ENCODE measurements around the gene TFEC. TPM values are rescaled to one million over a fixed set of nuclear protein-coding genes. Genes with fewer than 3 reads are reported as not detected.

The TFEC gene
- total and polyA plus RNA-seq, 2 donors (not counting 3 experiments of a cell fraction or from before 2014, with no cell fraction given) = 3.6 to 7.9 TPM

GRCh38 chr7:115941703-115942268 lies 88.8 kb downstream of the TFEC start:
- peak; percentile 73 for FAIRE-seq
- Histone ChIP-seq H3K79me2 (ENCODE audit: control insufficient read depth, insufficient read depth, low read length) (no peaks in the 10 kb centered on the region), H3K36me3 (ENCODE audit: control insufficient read depth in 2 of 2, extremely low read depth in 1 of 2, insufficient read depth in 2 of 2, low read length in 2 of 2) (no peaks in the 10 kb centered on the region), H3K4me3 (replicated peaks in 1 of 3; ENCODE audit: insufficient read depth in 1 of 3, low read depth in 1 of 3, low read length in 3 of 3) (no peak overlapping the region), H3K4me1 (ENCODE audit: control insufficient read depth, extremely low read depth, insufficient read depth, low read length) (peaks cover 10% of the 10 kb centered on the region), H3K9ac (replicated peaks; ENCODE audit: extremely low read depth, insufficient read depth, low read length) (no peak overlapping the region), H3K27me3 (ENCODE audit: control insufficient read depth in 2 of 2, insufficient read depth in 2 of 2, low read length in 2 of 2) (no peaks in the 10 kb centered on the region), H4K20me1 (replicated peaks; ENCODE audit: control insufficient read depth, extremely low read depth, insufficient read depth, low read length) (no peaks in the 10 kb centered on the region), H3K9me1 (replicated peaks; ENCODE audit: control insufficient read depth, extremely low read depth, insufficient read depth, low read length) (no peaks in the 10 kb centered on the region), H3K4me2 (ENCODE audit: insufficient read depth, low read length) (no peak overlapping the region), H3K9me3 (replicated peaks; ENCODE audit: control insufficient read depth, insufficient read depth, low read length) (no peaks in the 10 kb centered on the region), H3K27ac (ENCODE audit: insufficient read depth, low read depth, low read length) (no peak overlapping the region), H2AFZ (ENCODE audit: low read depth, low read length) (no peak overlapping the region)
- TF ChIP-seq FOS (IDR thresholded peaks at IDR 0.05; ENCODE audit: borderline replicate concordance, insufficient read depth, low read length) = peak; percentile 63
- TF ChIP-seq MAX (IDR thresholded peaks at IDR 0.05; ENCODE audit: insufficient read depth, insufficient read length) = no peak
- TF ChIP-seq MYC (IDR thresholded peaks at IDR 0.05; ENCODE audit: low read depth, low read length) = no peak
- TF ChIP-seq GATA2 (IDR thresholded peaks at IDR 0.05; ENCODE audit: insufficient read depth, insufficient read length, low read depth, low read length) = no peak
- TF ChIP-seq POLR2A (IDR thresholded peaks at IDR 0.05; ENCODE audit: low read depth, low read length) = no peak
- TF ChIP-seq JUN (IDR thresholded peaks at IDR 0.05; ENCODE audit: borderline replicate concordance, insufficient read depth, insufficient read length, low read depth) = peak; percentile 60
- no peak for TF ChIP-seq POLR2AphosphoS5 (IDR thresholded peaks at IDR 0.05; ENCODE audit: insufficient read depth, low read depth, low read length)
- TF ChIP-seq CTCF (IDR thresholded peaks at IDR 0.05; ENCODE audit: extremely low read depth in 1 of 2, insufficient read depth in 1 of 2, low read depth in 1 of 2, low read length in 2 of 2) = no peak
- no peak for TF ChIP-seq EZH2 (IDR thresholded peaks at IDR 0.05; ENCODE audit: borderline replicate concordance, low read depth, low read length, severe bottlenecking)
- BruUV-seq (replicated peaks) = no TSS peak
- DNase-seq (ENCODE audit: low read depth, low spot score) = peak; percentile 49
- intact Hi-C loops (cut with micrococcal nuclease) (no loop called here), dilution Hi-C loops (cut with MboI; ENCODE audit: extremely low pct_ligation_motif_present, low sequenced_read_pairs) (no loop called here)
- POLR2A ChIA-PET = no interaction called here
- CTCF ChIA-PET = interaction anchor here (1.1 to 1.6 kb wide), 3 partner anchors 8 to 181 kb away, joined by 4 to 6 read pairs (median 4); no protein-coding TSS in a partner anchor
